NOMO-1 (cell line): ENCODE measurements around the gene SNX3.
"Not testable (repeated sequence)": the region's sequence is repeated elsewhere in the genome, so short reads cannot be mapped to it uniquely, and the experiment has no call there.

ENCODE experiments used
- DNase-seq, 2 experiments: peaks; one replicate each; lab custom pipeline; 2025; ENCODE audit not compliant: unreplicated experiment in 2 of 2; lab: John Stamatoyannopoulos, UW

SNX3 gene

DNA sequence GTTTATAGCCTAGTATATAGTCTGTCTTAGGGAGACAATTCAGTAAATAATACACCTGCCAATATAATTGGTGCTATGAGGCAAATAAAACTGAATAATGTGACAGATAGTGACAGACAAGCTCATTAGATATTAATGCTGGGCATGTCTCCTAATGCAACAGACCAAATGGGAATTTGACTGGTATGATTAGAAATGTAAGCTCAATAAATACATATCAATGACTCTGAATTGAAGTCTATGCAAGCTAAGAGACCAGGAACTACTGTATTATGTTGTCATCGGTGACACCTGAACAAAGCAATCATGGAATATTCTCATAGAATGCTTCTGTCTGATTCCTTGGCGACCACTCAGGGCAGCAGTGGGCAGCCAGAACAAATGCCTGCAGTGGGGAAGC lies 2.5 kb upstream of the SNX3 start:
- no peak for DNase-seq

DNA sequence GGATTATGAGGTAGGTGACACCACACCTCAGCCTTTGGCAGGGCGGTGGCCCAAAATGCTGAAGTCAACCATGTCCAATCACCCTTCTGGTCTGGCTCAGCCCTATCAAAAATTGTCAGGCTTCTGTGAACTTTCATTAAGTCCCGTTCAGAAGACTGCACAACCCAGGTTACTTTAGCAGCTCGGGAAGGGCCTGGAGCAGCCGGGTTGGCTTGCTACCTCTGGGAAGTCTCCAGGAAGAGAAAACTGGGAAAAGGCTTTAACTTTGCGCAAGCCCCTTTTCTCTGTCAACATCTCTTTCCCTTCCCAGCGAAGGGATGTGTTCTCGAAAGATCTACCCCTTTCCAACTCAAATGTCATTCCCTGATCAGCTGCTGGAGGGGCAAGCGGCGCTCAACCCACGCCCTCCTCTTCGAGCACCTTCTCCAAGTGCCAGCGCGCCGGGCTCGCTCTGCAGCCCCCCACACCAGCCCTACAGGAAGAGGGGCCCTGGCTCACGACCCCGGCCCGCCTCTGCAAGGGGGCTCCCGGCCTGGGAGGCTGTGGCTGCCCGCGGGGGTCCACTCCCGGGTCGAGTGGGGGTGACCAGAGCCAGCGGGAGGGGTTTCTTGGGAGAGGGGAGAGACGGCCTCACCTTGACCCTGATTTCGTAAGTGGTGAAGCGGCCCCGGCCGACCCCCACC lies 573 bp downstream of the SNX3 start:
- DNase-seq = peak; percentile 23 to 26

DNA sequence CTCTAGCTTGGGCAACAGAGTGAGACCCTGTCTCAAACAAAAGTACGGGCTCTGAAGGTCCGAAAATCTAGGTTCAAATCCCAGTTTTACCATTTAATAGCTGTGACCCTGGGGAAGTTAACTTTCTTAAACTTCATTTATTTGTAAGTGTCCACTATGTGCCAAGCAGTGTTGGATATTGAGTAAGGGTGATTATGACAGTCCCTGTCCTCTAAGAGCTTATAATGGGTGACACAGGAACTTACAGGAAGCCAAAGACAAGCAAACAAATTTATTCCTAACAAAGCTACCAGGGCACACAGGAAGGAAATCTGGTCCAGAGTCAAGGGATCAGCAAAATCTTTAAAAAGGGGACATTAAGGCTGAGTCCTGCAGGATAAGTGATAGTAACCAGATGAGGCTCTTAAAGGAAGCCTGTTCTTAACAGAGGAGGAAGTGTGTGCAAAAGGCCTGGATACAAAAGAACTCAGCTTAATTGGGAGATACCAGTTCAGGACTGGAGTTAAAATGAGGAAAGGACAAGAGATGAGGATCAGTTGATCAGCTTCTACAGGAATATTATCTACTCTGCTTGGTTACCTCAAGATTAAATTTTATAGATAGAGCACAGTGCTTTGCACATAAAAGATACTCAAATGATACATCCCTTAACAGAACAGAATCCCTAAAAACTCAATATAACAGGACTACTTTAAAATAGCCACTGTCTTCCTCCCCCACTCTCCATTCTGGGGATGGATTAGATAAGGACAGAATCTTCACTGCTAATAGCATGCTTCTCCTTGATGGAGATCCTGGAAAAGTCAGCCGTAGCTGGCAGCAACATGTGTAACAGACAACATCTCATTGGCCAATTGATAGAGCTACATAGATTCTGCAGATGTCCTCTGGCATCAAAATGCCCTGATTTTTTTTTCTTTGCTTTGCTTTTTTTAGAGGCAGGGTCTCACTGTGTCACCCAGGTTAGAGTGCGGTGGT lies 6.1 kb downstream of the SNX3 start:
- DNase-seq = no peak

DNA sequence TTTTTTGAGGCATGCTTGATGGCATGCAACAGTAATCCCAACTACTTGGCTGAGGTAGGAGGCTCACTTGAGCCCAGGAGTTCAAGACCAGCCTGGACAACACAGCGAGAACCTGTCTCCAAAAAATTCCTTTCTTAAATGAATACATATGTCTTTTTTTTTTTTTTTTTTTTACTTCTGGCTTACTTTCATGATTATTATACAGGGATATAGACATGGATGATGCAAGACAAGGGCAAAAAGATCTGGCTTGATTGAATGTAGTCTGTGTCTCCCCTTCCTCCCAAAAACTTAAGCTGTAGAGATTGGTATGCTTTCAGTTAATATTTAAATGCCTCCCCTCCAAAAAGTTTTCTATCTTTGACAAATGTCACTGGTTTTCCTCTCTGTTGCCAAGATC lies 7.6 kb downstream of the SNX3 start:
- DNase-seq = no peak

DNA sequence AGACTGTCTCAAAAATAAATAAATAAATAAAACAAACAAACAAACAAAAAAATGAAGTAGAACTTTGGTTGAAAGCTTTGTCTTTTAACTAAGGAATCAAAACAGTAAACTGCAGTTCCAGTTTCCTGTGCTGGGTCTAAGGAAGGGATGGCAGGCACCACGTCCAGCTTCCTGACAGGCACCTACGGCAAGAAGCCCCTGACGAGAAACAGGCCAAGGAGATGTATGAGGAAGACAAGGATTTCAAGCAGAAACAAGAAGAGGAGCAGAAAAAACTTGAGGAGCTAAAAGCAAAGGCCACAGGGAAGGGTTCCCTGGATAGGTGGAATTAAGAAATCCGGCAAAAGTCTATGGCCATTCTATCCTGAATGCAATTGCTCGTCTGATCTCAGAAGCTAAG lies 8.8 kb downstream of the SNX3 start:
- DNase-seq = no peak

DNA sequence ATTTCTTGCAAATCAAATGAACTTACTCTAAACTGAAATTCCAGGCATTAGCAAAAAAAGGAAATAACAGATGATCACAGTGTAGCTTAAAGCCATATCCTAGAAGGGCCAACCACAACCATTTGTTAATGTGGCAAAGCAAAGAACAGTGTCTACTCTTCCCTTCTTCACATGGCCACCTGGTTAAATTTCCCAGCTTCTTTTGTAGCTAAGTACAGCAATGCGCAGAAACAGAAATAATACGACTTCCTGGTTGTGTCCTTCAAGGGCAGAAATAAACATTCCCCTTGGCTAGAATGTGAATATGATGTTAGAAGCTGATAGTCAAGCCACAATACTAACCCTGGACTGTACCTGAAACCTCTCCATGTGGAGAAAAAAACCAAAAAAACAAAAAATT lies 9.6 kb downstream of the SNX3 start:
- no peak for DNase-seq

DNA sequence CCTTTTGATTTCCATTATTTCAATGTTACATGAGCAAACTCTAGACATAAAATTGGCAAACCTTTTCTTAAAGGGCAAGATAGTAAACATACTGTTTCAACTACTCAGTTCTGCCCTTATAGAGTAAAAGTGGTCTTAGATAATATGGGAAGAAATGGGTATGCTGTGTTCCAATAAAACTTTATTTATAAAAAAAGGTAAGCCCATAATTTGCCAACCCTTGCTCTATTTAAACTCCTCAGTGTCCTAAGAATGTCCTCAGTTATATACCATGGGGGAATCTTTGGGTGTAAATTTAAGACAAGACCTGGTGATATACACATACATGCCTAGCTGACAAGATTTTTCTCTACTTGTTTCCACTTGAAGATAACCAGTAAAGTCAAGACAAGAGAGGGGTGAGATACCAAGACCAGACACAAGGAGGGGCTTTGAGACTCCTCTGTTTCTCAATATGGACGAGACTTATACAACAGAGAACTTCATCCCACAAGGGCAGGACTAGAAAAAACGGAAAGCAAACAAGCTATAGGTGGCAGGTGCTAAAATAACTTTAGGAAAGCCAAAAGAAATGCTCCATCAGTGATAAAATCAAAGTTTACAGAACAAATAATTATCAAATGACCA lies 10.5 kb downstream of the SNX3 start:
- DNase-seq = peak in 1 of 2 experiments; percentile 21

DNA sequence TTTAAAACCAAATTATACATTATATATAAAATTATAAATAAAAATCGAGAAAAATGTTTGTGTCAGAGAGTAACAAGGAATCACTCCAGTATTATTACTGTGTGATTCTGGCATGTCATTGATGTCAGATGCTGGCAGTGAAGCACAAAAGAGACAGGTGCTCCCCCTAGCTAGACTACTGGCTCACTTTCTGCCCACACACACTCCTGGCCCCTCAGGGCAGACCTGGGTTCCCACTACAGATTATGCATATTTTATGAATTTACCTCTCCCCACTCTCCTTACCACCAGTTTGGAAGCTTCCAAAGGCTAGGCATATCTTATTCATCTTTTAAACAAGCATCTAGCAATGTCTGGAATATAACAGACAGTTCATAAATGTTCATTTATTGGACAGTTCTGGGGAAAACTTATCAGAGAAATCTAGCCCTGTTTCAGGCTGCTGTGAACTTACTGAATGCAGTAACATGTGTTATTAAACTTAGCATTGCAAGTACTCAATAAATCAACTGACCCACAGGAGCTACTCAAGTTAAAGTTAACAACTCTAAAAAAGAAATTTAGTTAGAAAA lies 12.8 kb downstream of the SNX3 start:
- DNase-seq = no peak

DNA sequence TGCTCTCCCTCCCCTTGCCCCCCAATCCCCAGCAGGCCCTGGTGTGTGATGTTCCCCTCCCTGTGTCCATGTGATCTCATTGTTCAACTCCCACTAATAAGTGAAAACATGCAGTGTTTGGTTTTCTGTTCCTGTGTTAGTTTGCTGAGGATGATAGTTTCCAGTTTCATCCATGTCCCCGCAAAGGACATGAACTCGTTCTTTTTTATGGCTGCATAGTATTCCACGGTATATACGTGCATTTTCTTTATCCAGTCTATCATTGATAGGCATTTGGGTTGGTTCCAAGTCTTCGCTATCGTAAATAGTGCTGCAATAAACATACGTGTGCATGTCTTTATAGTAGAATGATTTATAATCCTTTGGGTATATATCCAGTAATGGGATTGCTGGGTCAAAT lies 15.7 kb downstream of the SNX3 start:
- DNase-seq = not testable (repeated sequence)

DNA sequence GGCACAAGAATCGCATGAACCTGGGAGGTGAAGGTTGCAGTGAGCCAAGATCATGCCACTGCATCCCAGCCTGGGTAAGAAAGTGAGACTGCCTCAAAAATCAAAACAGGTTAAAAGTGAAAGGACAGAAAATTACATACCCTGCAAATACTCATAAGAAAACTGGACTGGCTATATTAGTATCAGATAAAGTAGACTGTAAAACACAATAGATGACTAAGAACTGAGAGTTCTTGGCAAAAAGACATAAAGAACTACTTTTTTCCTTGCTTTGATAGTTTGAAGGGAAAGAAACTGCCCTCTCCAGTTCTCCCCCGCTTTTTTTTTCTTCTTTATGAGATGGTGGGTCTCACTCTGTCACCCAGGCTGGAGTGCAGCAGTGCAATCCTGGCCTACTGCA lies 17.0 kb downstream of the SNX3 start:
- no peak for DNase-seq

DNA sequence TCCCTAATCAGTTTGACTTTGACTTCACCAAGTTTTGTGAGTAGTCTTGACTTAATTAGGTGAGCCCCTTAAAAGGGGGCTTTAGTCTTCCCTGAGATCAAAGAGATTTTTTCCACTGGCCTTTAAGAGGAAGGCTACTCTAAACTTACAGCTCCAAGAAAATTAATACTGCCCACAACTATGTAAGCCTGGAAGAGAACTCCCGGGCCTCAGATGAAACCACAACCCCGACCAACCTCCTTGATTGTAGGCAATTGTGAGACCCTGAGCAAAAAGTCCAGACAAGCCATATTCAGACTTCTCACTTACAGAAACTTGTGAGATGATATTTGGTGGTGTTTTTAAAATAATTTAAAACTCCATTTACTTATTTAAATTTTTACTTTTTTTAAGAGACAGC lies 18.1 kb downstream of the SNX3 start:
- DNase-seq = no peak

DNA sequence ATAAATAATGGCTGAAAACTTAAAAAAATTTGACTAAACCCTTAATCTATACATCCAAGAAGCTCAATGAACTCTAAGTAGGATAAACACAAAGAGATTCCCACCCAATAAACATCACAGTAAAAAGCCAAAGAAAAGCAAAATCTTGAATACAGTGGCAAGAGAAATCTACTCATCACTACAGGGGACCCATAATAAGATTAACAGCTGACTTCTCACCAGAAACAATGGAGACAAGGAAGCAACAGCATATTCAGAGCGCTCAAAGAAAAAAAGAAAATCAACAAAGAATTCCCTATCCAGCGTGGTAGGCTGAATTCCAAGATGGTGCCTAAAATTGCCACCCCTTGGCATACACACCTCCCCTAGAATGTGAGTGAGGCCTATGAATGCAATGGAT lies 18.6 kb downstream of the SNX3 start:
- DNase-seq = no peak

DNA sequence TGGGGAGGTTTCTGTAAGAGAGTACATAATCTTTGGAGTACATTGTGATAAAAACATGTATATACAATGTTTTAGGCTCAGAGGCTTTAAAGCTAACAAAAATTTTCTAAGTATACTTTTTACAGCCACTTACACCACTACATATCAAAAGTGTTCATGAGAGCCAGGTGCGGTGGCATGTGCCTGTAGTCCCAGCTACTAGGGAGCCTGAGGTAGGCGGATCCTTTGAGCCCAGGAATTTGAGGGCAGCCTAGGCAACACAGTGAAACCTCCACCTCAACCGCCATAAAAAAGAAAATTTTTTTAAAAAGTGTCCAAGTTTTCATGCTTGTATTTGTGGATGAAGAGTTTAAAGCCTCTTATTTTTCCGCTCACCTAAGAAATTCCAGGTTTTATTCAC lies 22.5 kb downstream of the SNX3 start:
- DNase-seq = no peak

DNA sequence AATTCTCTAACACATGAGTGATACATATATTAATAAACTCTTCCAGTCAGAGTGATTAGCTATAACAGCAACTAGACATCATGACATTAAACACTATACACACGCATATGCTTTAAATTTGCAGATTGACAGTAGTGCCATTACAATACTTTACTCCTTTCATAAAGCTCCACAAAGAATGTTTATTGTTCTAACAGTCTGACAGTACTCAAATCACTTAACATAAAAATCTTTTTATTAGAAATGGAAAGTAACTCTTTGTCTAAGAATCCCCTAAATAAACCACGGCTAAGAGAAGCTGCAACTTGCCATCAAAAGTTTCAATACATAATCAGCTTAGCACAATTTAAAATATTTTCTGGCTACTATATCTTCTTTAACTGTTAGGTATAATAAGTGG lies 24.0 kb downstream of the SNX3 start:
- DNase-seq = no peak

DNA sequence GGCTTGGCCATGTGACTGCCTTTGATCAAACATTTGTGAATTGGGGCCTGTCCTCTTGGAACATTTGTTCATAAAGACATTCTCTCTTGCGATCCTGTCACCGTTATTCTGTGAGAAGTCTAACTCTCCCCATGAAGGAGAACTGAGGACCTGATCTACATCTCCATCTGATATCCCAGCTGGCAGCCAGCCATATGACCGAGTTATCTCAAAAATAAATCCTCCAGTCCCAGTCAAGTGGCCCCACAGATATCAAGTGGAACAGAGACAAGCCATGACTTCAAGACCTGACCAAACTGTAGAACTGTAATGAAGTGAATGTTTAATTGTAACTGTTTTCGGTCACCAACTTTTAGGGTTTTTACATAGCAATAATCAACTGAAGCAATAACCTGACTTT lies 25.7 kb downstream of the SNX3 start:
- no peak for DNase-seq

DNA sequence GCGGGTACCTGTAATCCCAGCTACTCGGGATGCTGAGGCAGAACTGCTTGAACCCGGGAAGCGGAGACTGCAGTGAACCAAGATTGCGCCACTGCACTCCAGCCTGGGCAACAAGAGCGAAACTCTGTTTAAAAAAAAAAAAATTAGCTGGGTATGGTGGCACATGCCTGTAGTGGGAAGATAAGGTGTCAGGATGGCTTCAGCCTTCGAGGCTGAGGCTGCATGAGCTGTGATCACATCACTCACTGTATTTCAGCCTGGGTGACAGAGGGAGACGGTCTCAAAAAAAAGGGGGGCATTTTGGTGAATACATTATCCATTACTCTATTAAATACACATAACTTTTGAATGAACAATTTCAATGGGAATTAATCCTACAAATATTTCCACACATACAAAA lies 32.4 kb downstream of the SNX3 start:
- no peak for DNase-seq

DNA sequence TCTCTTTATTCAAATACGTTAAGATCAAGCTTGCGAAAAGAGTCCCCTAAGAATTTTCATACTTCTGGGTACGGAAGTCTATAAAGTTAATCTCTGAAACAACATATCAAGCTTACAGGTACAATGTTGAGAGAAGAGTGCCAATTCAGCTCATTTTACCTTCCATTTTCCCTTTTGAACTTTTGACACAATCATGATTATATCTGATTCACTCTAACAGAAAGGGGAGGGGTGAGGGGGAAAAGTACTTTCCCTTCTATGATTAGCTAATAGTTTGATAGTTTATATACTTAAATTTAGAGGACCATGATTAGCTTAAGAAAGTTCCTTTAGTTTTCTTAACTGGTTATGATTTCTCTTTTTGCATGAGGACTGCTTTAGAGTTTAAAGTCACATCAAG lies 33.5 kb downstream of the SNX3 start:
- DNase-seq = no peak

DNA sequence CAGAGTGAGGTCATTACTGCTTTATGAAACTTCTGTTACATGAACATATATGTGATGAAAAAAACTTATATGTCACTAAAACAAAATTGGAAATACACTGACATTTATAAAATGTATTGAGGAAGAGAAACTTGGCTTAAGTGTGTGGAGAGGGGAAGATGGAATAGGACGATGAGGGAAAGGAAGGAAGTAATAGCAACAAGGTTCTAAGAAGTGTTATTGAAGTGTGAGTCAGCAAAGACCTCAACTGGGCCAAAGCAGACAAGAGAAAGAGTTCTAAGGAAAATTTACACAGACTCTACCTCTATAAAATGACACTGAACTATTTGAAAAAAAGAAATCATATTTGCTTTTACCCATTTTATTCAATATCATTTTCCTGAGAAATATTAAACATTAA lies 38.3 kb downstream of the SNX3 start:
- DNase-seq = peak; percentile 20 to 57

DNA sequence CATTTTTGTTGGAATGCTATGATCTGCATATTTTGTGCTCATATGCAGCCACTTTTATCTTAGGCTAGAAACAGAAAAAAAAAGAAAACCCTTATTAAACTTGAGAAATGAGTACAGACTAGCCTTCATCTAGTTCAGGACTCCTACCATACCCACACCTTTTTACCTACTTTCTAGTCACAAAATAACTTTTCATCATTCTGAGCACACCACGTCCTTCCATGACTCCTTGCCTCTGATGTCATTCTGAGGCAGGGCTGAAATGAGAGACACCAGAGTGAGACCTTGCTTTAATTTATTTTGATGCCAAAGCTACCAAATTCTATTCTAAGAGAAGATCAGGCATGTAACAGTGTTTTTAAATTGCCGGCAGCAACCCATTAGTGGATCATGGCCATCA lies 38.8 kb downstream of the SNX3 start:
- no peak for DNase-seq

DNA sequence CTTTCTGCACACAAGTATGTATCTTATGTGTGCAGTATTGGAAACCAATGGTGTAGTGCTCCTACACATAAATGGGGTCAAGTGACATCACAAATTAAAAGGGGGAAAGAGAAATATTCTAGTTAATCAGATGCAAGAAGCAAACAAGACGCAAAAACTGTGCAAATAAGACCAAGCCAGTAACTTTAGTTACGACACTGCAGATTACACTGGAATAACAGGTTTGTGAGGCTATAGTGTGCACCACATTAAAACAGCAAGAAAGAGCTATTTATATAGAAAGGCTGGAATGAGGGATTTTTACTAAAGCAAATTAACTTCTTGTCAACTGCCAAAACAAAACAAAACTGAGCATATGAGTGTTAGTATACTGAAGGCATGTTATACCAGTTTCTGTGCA lies 49.2 kb downstream of the SNX3 start:
- no peak for DNase-seq

DNA sequence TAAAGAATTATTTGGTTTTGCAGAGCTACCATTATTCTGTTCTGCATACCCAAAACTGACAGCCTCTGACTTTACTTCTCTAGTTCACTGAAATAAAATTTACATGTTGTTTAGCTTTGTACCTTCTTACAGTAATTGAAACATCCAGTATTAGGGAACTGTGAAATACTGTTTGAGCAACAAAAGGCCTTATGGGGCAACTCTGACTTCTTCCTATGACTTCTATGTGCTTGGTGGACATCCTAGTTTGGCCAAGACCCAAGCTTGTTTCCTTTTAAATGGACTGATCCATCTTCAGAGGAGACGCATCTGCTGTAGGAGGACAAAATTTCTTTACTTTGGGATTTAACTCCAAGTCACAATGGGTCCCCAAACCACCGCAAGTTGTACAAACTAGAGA lies 50.3 kb downstream of the SNX3 start:
- DNase-seq = no peak
